GM10266 (cell line): ENCODE measurements around the gene SYNPO2L.
"Not testable (repeated sequence)": the region's sequence is repeated elsewhere in the genome, so short reads cannot be mapped to it uniquely, and the experiment has no call there.

ENCODE experiments used
- DNase-seq: peaks from one replicate; pipeline ENCODE4 v3.0.0; 2012; ENCODE audit errors: extremely low spot score
- CTCF ChIP-seq: IDR thresholded peaks from 2 replicates; pipeline ENCODE4 v1.5.1; 2012; ENCODE audit warnings: mild to moderate bottlenecking, low read depth; ENCODE audit not compliant: control insufficient read depth, insufficient read depth; ENCODE audit errors: missing control alignments

The SYNPO2L gene

GRCh38 chr10:73655990-73656298, at the start of gene SYNPO2L:
Gene SYNPO2L, minus strand, starts transcription at chr10:73656029. Its CDS starts 107 bp downstream, at chr10:73655922.
- no peak for TF ChIP-seq CTCF
- peak; percentile 9 for DNase-seq

- DNase-seq = not testable (repeated sequence)
These were observed 48.1 kb upstream of the SYNPO2L start for GRCh38 chr10:73703924-73704323.

- DNase-seq = not testable (repeated sequence)
These were observed 43.0 kb upstream of the SYNPO2L start for GRCh38 chr10:73698819-73699218.

- DNase-seq = not testable (repeated sequence)
These were observed 41.9 kb upstream of the SYNPO2L start, which contains the start of gene AGAP5 for GRCh38 chr10:73697675-73698159. Gene AGAP5, minus strand, starts transcription at chr10:73698109. Its CDS starts 354 bp downstream, at chr10:73697755.

GRCh38 chr10:73695302-73695701, 39.5 kb upstream of the SYNPO2L start:
- DNase-seq = not testable (repeated sequence)

- DNase-seq = not testable (repeated sequence)
These were observed 34.9 kb upstream of the SYNPO2L start for GRCh38 chr10:73690755-73691154.

- not testable (repeated sequence) for DNase-seq
These were observed 33.8 kb upstream of the SYNPO2L start for GRCh38 chr10:73689596-73689995.

GRCh38 chr10:73687641-73688040, 31.8 kb upstream of the SYNPO2L start:
- not testable (repeated sequence) for DNase-seq

- DNase-seq = not testable (repeated sequence)
These were observed 18.7 kb upstream of the SYNPO2L start for GRCh38 chr10:73674546-73674945.

GRCh38 chr10:73668378-73668777, 12.5 kb upstream of the SYNPO2L start:
- DNase-seq = not testable (repeated sequence)

GRCh38 chr10:73666153-73666809, 10.5 kb upstream of the SYNPO2L start:
- DNase-seq = not testable (repeated sequence)

- DNase-seq = not testable (repeated sequence)
These were observed 9.8 kb upstream of the SYNPO2L start for GRCh38 chr10:73665581-73665980.

GRCh38 chr10:73664156-73665040, 8.6 kb upstream of the SYNPO2L start:
- not testable (repeated sequence) for DNase-seq

GRCh38 chr10:73663621-73664020, 7.8 kb upstream of the SYNPO2L start:
- not testable (repeated sequence) for DNase-seq

- not testable (repeated sequence) for DNase-seq
These were observed 6.9 kb upstream of the SYNPO2L start for GRCh38 chr10:73662705-73663104.
